ENCODE results near the gene OR5D14. TPM values are rescaled to one million over a fixed set of nuclear protein-coding genes. Genes with fewer than 3 reads are reported as not detected.

Gene OR5D14
- not detected in 2 replicates for total RNA-seq

GRCh38 chr11:55795256-55795655 is at the start of gene OR5D14:
Gene OR5D14 (plus strand): TSS chr11:55795556. CDS start chr11:55795556, 0 bp downstream.

GRCh38 chr11:55773138-55773537 is 22.2 kb upstream of the OR5D14 start, which contains the start of gene OR5D13:
Gene OR5D13 (plus strand): TSS chr11:55773438. CDS start chr11:55773438, 0 bp downstream.

GRCh38 chr11:55811067-55811466 is 15.7 kb downstream of the OR5D14 start, which contains the start of gene OR5L1:
Gene OR5L1 (plus strand): TSS chr11:55811367. CDS start chr11:55811467, 100 bp downstream.

GRCh38 chr11:55819330-55819729 is 24.0 kb downstream of the OR5D14 start, which contains the start of gene OR5D18:
Gene OR5D18 (plus strand): TSS chr11:55819630. CDS start chr11:55819630, 0 bp downstream.

GRCh38 chr11:55826919-55827318 is 31.6 kb downstream of the OR5D14 start, which contains the start of gene OR5L2:
Gene OR5L2 (plus strand): TSS chr11:55827219. CDS start chr11:55827219, 0 bp downstream.

DNA sequence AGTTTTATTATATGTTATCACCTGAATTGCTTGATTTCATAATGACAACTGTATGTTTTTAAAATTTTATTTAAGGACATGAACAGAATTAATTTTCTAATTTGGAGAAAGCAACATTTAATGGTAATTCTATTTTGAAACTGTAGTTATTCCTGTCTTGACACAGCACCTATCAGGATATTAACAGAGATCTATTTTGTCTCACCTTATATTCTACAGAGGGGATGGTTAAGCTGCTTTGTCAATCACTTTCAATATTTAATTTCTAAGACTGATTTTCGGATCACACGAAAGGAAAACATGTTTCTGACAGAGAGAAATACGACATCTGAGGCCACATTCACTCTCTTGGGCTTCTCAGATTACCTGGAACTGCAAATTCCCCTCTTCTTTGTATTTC is 43.1 kb downstream of the OR5D14 start, which contains the start of gene OR5D16:
Gene OR5D16 (plus strand): TSS at position 301 of the 400 bp plus-strand sequence. CDS start 0 bp downstream, at position 301.

Other genes with a start within 250 kb of the OR5D14 start
- not detected in 2 replicates for gene OR4C15, start 241.1 kb upstream of the OR5D14 start, total RNA-seq
- gene OR4C16, start 223.4 kb upstream of the OR5D14 start, total RNA-seq, result not detected in 2 replicates
- not detected in 2 replicates for gene OR4C11, start 187.9 kb upstream of the OR5D14 start, total RNA-seq
- not detected in 2 replicates for gene OR4P4, start 160.4 kb upstream of the OR5D14 start, total RNA-seq
- not detected in 2 replicates for gene OR4S2, start 147.2 kb upstream of the OR5D14 start, total RNA-seq
- gene OR4C6, start 133.4 kb upstream of the OR5D14 start, total RNA-seq, result not detected in 2 replicates
- gene OR5D13, start 22.1 kb upstream of the OR5D14 start, total RNA-seq, result not detected in 2 replicates
- not detected in 2 replicates for gene OR5L1, start 15.8 kb downstream of the OR5D14 start, total RNA-seq
- gene OR5D18, start 24.1 kb downstream of the OR5D14 start, total RNA-seq, result not detected in 2 replicates
- gene OR5L2, start 31.7 kb downstream of the OR5D14 start, total RNA-seq, result not detected in 2 replicates
- not detected in 2 replicates for gene OR5D16, start 43.2 kb downstream of the OR5D14 start, total RNA-seq
- gene TRIM51, start 87.7 kb downstream of the OR5D14 start, total RNA-seq, result not detected in 2 replicates
- not detected in 2 replicates for gene OR5W2, start 119.0 kb downstream of the OR5D14 start, total RNA-seq
- gene OR5I1, start 140.8 kb downstream of the OR5D14 start, total RNA-seq, result not detected in 2 replicates
- gene OR10AG1, start 174.4 kb downstream of the OR5D14 start, total RNA-seq, result not detected in 2 replicates
- gene OR5F1, start 199.1 kb downstream of the OR5D14 start, total RNA-seq, result not detected in 2 replicates
- gene OR5AS1, start 232.1 kb downstream of the OR5D14 start, total RNA-seq, result not detected in 2 replicates